Epithelial cell of alveolus of lung (primary cell): ENCODE measurements around the gene RAB14. TPM values are rescaled to one million over a fixed set of nuclear protein-coding genes. Genes with fewer than 3 reads are reported as not detected.

Experiments used
- total RNA-seq: library from RNA; depleted of rRNA; stranded (reverse); fragments of >200 nt; gene quantifications from 2 replicates; pipeline ENCODE4 v1.2.1, GENCODE V29; 2015

RAB14 gene
- 23.7 and 35.9 TPM in 2 replicates for total RNA-seq

DNA sequence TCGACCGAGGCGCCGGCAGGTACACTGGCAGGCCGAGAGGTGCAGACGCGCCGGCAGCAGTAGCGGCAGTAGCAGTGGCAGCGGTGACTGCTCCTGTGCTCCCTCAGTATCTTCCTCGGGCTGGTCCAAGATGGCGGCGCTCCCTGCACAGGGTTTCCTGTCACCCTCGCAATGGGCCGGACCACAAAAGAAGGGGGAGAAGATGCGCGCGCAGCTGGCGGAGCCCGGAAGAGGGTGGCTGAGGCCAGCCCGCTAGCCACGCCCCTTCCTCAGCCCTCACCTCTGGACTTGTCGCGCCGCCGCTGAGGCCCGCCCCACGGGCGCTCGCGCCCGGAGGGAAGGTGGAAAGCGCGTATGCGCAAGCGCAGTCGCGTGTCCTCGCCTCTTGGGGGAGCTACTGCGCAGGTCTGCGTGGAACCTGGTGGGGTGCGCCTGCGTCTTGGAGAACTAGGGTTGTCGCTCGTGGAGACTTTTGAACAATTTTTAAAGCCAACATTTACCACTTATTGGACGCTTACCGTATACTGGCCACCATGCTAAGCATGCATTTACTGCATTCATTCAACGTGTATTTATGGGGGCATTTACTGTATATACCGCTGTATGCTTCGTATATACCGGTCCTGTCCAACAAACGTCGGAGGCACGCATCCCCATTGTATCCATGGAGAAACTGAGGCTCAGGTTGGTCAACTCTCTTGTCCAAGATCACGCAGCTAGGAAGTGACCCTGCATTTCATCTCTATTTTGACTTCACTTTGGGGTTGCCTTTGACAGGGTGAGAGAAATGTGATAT is at the start of gene RAB14:
RAB14 (minus strand) TSS at position 132 of the 796 bp plus-strand sequence. CDS start 8,457 bp downstream, outside the sequence.

Other genes starting within 250 kb of the RAB14 start
- 0.80 and 1.3 TPM in 2 replicates for gene C5, start 151.6 kb downstream of the RAB14 start, total RNA-seq
- gene CNTRL, start 126.9 kb downstream of the RAB14 start, total RNA-seq: 3.5 and 5.2 TPM in 2 replicates
- 261 and 380 TPM in 2 replicates for gene GSN, start 66.3 kb upstream of the RAB14 start, total RNA-seq
- 95.7 and 145 TPM in 2 replicates for gene STOM, start 168.4 kb upstream of the RAB14 start, total RNA-seq